H1 (cell line): ENCODE measurements around the gene IDH2.

Experiments
- BACH1 ChIP-seq: IDR thresholded peaks from 2 replicates; pipeline ENCODE4 v1.6.1; 2012; ENCODE audit warnings: low read length, improper control_type of control experiment
- CREB1 ChIP-seq: IDR thresholded peaks from 2 replicates; pipeline ENCODE4 v1.6.1; 2012; ENCODE audit warnings: inconsistent platforms
- CTCF ChIP-seq, 3 experiments: IDR thresholded peaks; 1 replicate in 2 of 3; 2 replicates in 1 of 3; pipeline versions ENCODE4 v1.5.1 to v1.6.1; 2011; ENCODE audit warnings: low read length in 3 of 3, mild to moderate bottlenecking in 3 of 3, inconsistent platforms in 2 of 3, low read depth in 1 of 3, moderate library complexity in 1 of 3; ENCODE audit not compliant: insufficient read depth in 1 of 3; ENCODE audit errors: control extremely low read depth in 1 of 3
- EZH2 ChIP-seq: fragments of 200-600 bp; sonication (generic); IDR thresholded peaks from 2 replicates; pipeline ENCODE4 v1.7.1; 2012; ENCODE audit warnings: low read depth, mild to moderate bottlenecking, moderate library complexity, low read length, inconsistent platforms; ENCODE audit not compliant: severe bottlenecking
- KDM1A ChIP-seq: fragments of 200-600, 300-600 bp; sonication (generic); IDR thresholded peaks from 2 replicates; pipeline ENCODE4 v1.7.1; 2016; ENCODE audit warnings: mild to moderate bottlenecking, low read length, borderline replicate concordance
- POLR2AphosphoS5 ChIP-seq: IDR thresholded peaks from 2 replicates; pipeline ENCODE4 v1.6.1; 2011; ENCODE audit warnings: low read depth, low read length
- RXRA ChIP-seq: IDR thresholded peaks from 2 replicates; pipeline ENCODE4 v1.6.1; 2011; ENCODE audit warnings: low read depth, mild to moderate bottlenecking, low read length, moderate library complexity; ENCODE audit not compliant: insufficient read depth
- YY1 ChIP-seq: IDR thresholded peaks from 2 replicates; pipeline ENCODE4 v1.6.1; 2011; ENCODE audit warnings: low read depth, mild to moderate bottlenecking, low read length
- ZNF274 ChIP-seq: IDR thresholded peaks from 2 replicates; pipeline ENCODE4 v1.7.0; 2012; ENCODE audit warnings: low read length, borderline replicate concordance; ENCODE audit errors: extremely low read depth

- no peak for TF ChIP-seq KDM1A
- no peak for TF ChIP-seq ZNF274
- TF ChIP-seq EZH2: no peak
- TF ChIP-seq CREB1: no peak
- TF ChIP-seq BACH1: no peak
- TF ChIP-seq CTCF (IDR thresholded peaks at IDR 0.05; ENCODE audit: control extremely low read depth in 1 of 3, insufficient read depth in 1 of 3, low read depth in 1 of 3, low read length in 3 of 3): no peak
- TF ChIP-seq YY1: no peak
- TF ChIP-seq POLR2AphosphoS5: no peak
- TF ChIP-seq RXRA: no peak
These were observed 50.4 kb downstream of the IDH2 start for GRCh38 chr15:90051874-90052273.
